HuH-7.5 (cell line): ENCODE measurements around the gene PAGR1.
"Not testable (repeated sequence)": the region's sequence is repeated elsewhere in the genome, so short reads cannot be mapped to it uniquely, and the experiment has no call there.

Source experiments
- DNase-seq: peaks from one replicate; pipeline ENCODE4 v3.0.0; 2011; ENCODE audit warnings: low spot score

The PAGR1 gene

GRCh38 chr16:29812754-29813643, 3.0 kb upstream of the PAGR1 start:
- no peak for DNase-seq

GRCh38 chr16:29813644-29814562, 2.0 kb upstream of the PAGR1 start:
- DNase-seq = no peak

DNA sequence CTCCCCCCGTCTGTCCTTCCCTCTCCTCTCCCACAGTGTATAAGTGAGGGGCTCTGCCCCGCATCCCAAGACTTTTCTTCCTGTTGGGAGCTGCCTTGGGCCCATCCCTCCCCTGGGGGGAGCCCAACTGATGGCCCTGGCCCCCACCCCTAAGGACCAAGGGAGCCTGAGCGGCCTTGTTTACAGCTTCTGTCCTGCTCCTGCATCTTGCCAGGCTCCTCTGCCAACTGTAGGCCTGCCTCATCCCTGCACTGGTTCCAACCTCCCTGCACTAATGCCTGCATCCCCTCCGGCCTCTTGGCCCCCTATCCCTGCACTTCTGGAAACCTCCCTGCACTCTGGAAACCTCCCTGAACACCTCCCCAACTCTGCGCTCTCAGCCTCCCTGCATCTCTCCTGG, 1.4 kb upstream of the PAGR1 start:
- no peak for DNase-seq

- no peak for DNase-seq
These were observed 775 bp upstream of the PAGR1 start for GRCh38 chr16:29815032-29815721.

DNA sequence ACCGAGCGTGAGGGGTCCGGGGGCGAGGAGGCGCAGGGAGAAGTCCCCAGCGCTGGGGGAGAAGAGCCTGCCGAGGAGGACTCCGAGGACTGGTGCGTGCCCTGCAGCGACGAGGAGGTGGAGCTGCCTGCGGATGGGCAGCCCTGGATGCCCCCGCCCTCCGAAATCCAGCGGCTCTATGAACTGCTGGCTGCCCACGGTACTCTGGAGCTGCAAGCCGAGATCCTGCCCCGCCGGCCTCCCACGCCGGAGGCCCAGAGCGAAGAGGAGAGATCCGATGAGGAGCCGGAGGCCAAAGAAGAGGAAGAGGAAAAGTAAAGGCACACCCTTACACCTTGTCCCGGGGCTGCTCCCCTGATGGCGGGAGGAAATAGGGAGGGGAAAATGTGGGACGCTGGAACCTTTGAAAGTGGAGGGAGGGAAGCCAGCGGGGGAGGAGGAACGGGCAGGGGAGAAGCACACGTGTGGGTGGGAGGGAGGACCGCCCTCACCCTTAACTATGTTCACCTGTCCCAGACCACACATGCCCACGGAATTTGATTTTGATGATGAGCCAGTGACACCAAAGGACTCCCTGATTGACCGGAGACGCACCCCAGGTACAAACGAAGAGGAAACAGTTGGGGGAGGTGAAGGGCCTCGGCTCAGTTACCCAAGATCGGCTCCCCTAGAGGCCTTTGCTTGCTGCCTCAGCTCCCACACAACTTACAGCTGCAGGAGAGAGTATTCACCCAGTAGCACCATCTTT, 916 bp downstream of the PAGR1 start:
- peak; percentile 65 for DNase-seq

GRCh38 chr16:29818082-29818481, 2.1 kb downstream of the PAGR1 start:
- no peak for DNase-seq

DNA sequence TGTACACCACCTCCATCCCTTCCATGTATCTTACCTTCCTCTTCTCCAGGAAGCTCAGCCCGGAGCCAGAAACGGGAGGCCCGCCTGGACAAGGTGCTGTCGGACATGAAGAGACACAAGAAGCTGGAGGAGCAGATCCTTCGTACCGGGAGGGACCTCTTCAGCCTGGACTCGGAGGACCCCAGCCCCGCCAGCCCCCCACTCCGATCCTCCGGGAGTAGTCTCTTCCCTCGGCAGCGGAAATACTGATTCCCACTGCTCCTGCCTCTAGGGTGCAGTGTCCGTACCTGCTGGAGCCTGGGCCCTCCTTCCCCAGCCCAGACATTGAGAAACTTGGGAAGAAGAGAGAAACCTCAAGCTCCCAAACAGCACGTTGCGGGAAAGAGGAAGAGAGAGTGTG, 3.6 kb downstream of the PAGR1 start:
- DNase-seq = no peak

GRCh38 chr16:29820271-29820701, 4.3 kb downstream of the PAGR1 start, which contains the start of gene MVP:
TSS of gene MVP (plus strand) at chr16:29820462. CDS start at chr16:29830550, 10,088 bp downstream.
- DNase-seq = no peak

DNA sequence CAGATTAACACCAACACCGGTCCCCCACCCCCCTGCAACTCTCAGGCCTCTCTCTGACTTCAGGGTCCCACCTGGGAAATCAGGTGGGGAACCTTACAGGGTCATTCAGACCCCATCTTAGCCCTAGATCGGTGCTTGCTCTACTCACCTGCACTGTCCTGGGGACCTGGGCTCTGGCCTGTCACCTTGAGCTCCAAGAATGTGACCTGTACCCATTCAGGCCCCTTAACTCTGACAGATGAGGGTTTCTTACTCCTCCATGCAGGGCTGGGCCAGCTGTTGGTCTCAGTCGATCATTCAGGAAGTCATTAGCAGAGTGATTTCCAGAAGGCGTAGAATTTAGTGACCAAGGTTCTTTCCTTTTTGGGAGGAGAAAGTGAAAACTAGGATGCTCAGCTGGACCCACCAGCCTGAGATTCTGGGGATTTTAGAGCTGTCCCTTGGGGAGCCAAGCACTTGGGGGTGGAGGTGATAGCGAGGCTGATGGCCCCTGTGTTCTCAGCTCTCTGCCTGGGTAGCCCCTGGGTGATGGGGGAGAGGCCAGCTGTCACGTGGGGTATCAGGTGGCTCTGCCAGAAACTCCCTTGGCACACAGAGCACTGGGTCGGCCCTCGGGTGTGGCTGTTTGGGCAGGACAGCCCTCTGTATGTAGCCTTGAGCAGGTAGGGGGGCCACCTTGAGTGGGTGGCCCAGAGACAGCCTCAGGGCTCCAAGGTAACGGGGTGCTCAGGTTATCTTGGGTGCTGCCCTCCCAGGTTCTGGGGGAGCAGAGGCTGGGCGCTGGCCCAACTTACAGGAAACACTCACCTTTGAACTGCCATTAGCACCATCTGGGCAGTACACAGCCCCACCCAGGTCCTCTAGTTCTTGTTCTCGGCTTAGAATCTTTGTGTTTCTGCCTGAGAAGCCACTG, 5.0 kb downstream of the PAGR1 start:
- no peak for DNase-seq

DNA sequence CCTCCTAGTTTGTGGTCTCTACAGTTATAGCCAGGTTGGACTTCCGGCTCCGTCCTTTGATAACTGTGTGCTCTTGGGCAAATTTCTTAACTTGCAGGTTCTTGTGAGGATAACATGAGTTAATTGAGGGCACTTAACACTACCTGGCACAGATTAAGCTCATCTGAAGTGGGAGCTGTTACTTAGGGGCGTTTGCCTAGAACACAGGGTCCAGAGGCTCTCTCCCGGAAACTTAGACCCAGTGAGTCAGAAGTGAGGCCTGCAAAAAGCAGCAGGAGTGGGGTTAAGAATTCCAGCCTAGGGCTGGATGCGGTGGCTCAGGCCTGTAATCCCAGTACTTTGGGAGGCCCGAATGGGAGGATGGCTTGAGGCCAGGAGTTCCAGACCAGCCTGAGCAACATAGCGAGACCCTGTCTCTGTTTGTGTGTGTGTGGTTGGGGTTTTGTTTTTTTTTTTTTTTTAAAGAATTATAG, 5.7 kb downstream of the PAGR1 start:
- no peak for DNase-seq

GRCh38 chr16:29824589-29825144, 8.7 kb downstream of the PAGR1 start:
- DNase-seq = no peak

GRCh38 chr16:29825145-29826044, 9.4 kb downstream of the PAGR1 start:
- DNase-seq = no peak

GRCh38 chr16:29826342-29826695, 10.4 kb downstream of the PAGR1 start:
- DNase-seq = no peak

DNA sequence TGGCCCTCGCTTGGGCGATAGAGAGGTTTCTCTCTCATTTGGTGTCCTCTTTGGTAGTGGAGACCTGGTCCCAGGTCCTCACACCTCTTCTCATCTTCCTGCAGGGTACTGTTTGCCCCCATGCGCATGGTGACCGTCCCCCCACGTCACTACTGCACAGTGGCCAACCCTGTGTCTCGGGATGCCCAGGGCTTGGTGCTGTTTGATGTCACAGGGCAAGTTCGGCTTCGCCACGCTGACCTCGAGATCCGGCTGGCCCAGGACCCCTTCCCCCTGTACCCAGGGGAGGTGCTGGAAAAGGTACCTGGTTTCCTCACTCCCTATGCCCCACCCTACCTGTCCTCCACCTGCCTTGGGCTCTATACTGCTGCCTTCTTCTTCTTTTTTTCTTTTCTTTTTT, 14.8 kb downstream of the PAGR1 start:
- DNase-seq = no peak

GRCh38 chr16:29831490-29831889, 15.5 kb downstream of the PAGR1 start:
- DNase-seq = no peak

DNA sequence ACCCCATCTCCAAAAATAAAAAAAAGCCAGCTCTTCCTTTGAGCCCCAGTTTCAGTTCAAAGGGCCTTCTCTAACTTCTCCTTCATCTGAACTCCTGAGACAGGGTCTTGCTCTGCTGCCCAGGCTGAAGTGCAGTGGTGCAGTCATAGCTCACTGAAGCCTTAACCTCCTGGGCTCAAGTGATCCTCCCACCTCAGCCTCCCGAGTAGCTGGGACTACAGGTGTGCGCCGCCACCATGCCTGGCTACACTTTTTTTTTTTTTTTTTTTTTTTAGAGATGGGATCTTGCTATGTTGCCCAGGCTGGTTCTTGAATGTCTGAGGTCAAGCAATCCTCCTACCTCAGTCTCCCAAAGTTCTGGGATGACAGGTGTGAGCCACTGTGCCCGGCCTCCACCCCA, 17.3 kb downstream of the PAGR1 start:
- DNase-seq = not testable (repeated sequence)

DNA sequence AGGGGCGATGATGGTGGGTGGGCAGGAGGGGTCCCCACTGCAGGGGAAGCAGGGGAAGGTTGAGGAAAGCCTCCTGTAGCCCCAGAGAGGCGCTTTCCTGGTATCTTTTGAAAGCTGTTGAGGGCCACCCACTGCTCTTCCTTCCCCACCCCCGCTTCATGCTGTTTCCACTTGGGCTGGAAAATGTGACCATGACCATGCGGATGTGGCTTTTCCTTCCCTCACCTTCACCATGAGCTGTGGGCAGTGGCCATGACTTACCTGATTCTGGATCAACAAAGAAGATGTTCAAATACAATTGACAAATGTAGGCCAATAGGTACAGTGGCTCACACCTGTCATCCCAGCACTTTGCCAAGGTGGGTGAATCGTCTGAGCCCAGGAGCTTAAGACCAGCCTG, 18.1 kb downstream of the PAGR1 start:
- DNase-seq = no peak

DNA sequence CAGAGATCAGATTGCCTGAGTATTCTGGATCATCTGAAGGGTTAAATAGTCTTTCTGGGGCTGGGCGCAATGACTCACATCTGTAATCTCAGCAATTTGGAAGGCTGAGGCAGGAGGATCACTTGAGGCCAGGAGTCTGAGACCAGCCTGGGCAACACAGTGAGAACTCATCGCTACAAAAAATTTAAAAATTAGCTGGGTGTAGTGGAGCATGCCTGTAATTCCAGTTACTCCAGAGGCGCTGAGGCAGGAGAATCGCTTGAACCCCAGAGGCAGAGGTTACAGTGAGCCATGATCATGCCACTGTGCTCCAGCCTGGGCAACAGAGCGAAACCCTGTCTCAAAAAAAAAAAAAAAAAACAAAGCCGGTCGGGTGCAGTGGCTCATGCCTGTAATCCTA, 20.0 kb downstream of the PAGR1 start:
- no peak for DNase-seq

GRCh38 chr16:29836623-29837022, 20.7 kb downstream of the PAGR1 start:
- no peak for DNase-seq
